GM10847 (cell line): ENCODE measurements around the gene ANKRD50.

ENCODE experiments used
- POLR2A ChIP-seq: IDR thresholded peaks from 2 replicates; pipeline ENCODE4 v1.6.1; 2011; ENCODE audit not compliant: insufficient read length; ENCODE audit errors: extremely low read depth

Gene ANKRD50

GRCh38 chr4:124629681-124630080, 82.9 kb downstream of the ANKRD50 start:
- no peak for TF ChIP-seq POLR2A
